HG03139 (cell line): ENCODE measurements around the gene GLT8D2.
"Not testable (repeated sequence)": the region's sequence is repeated elsewhere in the genome, so short reads cannot be mapped to it uniquely, and the experiment has no call there.

ENCODE experiments used
- ATAC-seq: cut with Tn5 transposase; IDR thresholded peaks from one replicate; pipeline ENCODE4 v1.9.1; 2021; ENCODE audit not compliant: unreplicated experiment

GLT8D2 gene

DNA sequence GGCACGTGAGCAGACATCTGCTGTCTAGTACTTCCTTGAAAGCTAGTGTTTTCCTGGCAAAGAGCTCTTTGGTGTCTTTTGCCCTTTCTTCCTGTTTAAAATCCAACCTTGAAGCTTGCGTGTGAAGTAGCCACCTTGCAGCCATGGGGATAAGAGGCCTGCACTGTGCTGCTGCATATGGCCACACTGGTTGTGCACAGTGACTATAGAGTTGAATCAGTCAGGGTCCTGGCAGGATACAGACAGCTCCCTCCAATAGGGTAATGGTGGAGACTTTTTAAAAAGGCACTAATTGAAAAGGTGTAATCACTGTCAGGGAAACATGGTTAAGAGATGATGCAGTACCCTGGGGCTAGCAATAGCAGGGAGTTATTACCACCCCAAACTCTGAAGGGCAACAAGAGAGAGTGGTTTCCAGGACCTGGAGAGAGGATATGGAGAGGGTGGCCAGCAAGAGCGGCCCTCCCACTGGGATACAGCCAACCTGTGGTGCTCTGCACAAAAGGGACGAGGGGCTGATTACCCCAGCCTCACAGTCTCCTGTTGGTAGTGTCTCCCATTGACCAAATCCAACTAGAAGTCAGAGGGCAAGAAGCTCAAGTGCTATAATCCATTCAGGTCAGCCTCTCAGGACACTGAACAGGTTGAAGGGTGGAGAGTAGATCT is 4.8 kb upstream of the GLT8D2 start:
- ATAC-seq: no peak

DNA sequence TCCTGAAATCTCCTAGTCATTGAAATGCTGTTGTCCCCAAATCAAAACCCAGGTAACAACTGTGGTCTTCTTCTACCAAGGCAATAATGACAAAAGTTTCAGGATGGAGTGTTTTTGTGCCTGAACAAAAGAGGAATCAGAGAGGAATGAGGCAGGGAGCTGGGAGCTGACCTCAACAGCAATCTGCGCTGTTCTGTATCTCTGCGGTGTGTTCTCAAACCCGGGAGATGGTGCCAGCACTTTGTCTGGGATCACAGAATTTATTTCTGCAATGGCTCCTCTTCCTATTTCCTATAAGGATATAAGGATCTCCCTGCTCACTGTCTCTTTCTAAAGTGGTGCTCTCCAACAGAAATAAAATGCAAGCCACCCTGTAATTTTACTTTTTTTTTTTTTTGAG is 449 bp upstream of the GLT8D2 start:
- no peak for ATAC-seq

DNA sequence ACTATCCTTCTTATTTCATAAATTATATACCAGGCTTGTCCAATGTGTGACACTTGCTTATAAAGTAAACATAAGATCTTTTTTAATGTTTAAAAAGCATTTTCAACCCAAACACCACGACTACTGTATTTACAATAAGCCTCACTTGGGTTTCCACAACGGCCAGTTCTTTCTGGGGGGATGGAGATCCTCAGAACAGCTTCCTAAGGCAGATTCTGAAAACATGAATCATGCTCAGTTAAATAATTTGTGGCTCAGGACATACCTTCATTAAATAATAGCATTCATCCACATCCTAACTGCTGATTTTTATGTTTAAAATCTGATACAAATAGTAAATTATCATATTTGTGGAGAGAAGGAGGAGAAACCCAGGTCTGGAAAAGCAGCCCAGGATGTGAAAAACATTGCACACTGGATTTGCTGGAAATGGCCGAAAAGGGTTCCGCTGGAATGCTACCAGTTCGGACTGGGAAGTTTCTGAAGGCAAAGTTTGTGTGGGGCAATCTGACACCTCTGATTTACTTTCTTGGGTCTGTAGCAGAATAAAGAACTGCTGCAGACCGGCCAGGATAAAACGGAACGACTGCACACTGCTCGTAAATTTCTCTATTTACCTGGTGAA is 597 bp downstream of the GLT8D2 start:
- no peak for ATAC-seq

DNA sequence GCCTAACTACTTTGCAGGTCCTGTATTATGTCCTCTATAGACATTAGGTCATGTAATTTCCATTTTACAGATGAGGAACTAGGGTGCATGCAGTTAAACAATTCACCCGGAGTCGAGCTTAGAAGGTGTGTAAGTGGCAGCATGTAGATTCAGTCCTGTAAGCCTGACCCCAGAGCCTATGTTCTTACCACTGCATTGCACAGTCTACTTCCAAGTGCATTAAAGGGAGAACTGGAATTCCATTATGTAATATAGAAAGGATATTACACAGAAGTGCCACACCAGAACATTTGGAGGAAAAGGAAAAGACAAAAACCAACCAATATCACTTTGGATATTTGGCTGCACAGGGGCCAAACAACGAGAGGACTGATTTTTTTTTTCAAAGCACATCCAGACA is 1.2 kb downstream of the GLT8D2 start:
- no peak for ATAC-seq

DNA sequence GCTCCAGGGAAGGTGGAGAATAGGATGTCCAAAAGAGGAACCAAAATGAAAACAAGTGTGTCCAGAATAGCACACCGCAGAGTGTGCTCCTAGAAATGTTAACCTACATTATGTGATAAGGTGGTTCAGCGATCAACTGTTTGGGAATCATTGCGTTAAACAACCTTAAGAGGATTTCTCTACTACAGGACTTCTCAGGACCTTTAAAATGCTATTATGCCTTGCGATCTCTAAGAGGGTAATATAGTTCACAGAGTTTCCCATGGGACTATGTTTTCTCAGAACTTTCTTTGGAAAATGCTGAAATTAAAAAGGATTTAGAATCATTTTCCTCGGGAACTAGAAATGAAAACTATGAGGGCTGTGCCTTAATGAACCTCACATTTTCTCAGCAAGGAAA is 1.8 kb downstream of the GLT8D2 start:
- no peak for ATAC-seq

DNA sequence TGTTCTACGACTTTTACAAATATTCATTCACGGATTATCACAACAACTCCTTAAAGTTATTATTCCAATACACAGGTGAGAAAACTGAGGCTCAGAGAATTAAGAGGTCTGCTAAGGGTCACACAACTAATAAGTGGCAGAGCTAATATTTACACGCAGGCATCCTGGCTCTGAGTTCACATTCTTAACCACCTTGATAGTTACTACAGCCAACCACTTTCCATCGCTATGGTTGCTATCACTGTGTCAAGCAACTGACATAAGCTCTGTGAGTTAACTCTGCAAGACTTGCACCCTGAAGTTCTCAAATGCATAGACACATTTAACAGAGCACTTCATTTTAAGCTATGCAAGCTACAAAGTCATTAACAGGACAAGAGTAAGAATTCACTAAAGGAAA is 3.7 kb downstream of the GLT8D2 start:
- ATAC-seq: no peak

DNA sequence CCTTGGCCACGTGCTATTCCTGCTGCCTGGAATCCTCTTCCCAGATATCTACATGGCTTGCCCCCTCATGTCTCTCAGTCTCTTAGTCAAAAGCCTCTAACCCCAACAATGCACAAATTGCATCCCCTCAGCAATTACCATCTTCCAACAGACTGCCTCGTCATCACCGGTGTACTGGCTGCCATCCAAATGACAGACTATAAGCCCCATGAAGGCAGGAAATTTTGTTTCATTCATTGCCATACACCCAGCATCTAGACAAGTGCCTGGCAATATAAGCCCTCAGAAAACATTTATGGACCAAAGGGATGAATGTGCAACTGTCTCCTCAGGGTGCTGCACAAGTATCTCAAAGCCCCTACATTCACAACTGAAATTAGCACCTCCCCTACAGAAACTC is 5.8 kb downstream of the GLT8D2 start:
- no peak for ATAC-seq

DNA sequence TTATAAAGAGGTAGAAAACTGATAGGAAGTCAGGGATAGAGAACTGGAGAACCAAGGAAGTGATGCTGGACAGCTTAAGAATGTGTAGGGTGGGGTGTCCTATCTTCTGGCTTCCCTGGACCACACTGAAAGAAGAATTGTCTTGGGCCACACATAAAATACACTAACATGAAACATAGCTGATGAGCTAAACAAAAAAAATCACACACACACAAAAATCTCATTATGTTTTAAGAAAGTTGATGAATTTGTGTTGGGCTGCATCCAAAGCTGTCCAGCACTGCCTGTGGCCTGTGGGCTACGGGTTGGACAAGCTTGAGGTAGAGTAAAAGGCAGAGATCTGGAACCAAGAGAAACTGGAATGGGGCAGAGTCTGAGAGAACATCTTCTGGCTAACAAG is 7.4 kb downstream of the GLT8D2 start:
- no peak for ATAC-seq

DNA sequence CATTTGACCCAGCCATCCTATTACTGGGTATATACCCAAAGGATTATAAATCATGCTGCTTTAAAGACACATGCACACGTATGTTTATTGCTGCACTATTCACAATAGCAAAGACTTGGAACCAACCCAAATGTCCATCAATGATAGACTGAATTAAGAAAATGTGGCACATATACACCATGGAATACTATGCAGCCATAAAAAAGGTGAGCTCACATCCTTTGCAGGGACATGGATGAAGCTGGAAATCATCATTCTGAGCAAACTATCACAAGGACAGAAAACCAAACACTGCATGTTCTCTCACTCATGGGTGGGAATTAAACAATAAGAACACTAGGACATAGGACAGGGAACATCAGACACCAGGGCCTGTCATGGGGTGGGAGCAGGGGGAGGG is 10.2 kb downstream of the GLT8D2 start:
- ATAC-seq: not testable (repeated sequence)

DNA sequence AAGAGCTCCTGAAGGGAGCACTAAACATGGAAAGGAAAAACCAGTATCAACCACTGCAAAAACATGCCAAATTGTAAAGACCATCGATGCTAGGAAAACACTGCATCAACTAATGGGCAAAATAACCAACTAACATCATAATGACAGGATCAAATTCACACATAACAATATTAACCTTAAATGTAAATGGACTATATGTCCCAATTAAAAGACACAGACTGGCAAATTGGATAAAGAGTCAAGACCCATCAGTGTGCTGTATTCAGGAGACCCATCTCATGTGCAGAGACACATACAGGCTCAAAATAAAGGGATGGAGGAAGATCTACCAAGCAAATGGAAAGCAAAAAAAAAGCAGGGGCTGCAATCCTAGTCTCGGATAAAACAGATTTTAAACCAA is 13.8 kb downstream of the GLT8D2 start:
- not testable (repeated sequence) for ATAC-seq

DNA sequence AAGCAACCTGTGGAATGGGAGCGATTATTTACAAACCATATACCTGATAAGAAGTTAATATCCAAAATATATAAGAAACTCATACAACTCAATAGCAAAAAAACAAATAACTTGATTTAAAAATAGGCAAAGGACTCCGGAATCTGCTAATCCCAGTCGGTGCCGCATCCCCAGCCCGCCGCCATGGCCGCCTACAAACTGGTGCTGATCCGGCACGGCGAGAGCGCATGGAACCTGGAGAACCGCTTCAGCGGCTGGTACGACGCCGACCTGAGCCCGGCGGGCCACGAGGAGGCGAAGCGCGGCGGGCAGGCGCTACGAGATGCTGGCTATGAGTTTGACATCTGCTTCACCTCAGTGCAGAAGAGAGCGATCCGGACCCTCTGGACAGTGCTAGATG is 19.4 kb downstream of the GLT8D2 start:
- ATAC-seq: not testable (repeated sequence)

DNA sequence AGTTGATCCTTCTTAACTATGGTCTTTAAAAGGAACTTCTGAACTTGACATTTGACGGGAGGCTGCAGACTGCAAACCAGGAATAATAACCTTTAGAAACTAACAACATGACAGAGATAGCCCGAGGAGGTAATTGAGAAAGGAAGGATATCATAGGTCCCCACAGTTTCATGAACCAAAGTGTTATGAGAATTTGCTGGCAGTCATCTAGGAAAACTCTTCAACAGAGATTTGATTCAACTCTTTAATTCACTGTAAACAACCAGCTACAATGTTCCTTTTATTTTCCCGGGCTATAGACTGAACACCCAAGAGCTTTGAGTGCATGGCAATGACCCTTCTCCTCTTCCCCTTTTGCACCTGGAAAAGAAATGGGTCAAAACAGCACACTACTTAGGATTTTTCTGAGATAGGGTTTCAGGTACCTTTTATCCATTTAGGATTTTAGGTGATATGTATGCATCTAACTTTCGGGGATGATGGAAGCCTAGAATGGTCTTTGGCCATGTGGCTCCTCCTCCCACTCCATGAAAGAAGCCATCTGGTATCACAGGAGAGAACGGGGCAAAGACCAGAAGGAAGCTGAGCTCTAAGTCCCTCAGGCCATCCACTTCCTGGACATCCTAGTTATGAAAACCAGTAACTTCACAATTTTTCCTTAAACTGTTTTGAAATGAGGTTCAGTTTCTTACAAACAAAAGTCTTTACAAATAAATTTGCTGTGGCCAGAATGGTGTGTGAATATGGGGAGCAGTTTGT is 23.0 kb downstream of the GLT8D2 start:
- no peak for ATAC-seq

DNA sequence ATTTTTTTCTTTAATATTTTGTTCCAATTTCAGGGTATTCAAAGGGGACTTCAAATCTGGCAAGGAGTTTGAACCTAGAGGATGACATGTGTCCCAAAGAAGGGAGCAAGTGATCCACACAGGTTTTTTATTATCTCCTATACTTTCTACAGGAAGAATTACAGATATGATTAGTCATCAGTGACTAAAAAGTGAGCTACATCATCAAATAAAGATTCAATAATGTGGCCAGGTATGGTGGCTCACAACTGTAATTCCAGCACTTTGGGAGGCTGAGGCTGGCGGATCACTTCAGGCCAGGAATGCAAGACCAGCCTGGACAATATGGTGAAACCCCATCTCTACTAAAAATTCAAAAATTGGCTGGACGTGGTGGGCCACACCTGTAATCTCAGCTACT is 24.2 kb downstream of the GLT8D2 start:
- ATAC-seq: no peak

DNA sequence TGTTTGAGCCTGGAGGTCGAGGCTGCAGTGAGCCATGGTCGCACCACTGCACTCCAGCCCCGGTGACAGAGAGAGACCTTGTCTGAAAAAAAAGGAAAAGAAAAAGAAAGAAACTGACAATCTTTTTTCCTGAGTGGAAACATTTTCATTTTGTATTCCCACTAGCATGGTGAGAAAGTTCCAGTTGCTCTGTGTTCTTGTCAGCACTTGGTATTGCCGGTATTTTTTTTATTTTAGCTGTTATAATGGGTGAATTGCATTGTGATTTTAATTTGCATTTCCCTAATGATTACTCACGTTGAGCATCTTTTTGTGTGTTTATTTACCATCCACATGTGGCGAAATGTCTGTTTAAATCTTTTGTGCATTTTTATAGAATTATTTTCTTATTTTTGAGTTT is 25.6 kb downstream of the GLT8D2 start:
- no peak for ATAC-seq

DNA sequence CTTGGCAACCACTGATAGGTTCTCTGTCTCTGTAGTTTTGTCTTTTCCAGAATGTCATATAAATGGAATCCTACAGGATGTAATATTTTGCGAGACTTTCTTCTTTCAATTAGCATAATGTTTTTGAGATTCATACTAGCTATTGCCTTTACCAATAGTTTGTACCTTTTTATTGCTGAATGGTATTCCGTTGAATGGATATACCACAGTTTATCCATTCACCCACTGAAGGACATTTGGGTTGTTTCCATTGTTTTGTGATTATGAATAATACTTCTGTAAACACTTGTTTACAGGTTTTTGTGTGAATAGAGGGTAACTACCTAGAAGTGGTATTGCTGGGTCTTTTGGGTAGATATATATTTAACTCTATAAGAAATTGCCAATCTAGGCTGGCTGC is 26.3 kb downstream of the GLT8D2 start:
- no peak for ATAC-seq

DNA sequence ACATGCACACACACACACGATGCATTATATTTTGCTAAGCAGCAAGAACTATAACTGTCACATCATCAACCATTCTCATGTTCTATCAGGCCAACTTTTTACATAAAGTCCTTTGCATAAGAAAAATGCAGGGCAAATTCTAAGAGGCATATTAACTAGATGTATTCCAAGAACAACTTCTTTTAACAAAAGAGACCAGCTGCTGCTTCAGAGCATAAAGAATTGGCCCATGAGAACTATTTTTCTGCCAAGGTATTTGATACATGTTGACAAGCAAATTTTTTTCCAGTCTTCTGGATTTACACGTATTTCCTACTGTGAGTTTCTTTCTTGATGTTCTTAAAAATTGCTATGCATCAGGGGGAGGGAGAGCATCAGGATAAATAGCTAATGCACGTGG is 27.2 kb downstream of the GLT8D2 start:
- ATAC-seq: no peak

DNA sequence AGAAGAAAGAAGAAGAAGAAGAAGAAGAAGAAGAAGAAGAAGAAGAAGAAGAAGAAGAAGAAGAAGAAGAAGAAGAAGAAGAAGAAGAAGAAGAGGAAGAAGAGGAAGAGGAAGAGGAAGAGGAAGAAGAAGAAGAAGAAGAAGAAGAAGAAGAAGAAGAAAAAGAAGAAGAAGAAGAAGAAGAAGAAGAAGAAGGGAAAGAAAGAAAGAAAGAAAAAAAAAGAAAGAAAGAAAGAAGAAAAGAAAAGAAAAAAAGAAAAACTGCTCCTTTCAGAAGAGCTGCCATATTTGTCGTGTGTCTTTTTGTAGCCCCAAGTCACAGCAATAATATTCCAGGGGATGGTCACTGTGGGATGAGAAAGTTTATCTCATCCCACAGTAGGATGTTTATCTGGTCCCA is 28.1 kb downstream of the GLT8D2 start:
- not testable (repeated sequence) for ATAC-seq

DNA sequence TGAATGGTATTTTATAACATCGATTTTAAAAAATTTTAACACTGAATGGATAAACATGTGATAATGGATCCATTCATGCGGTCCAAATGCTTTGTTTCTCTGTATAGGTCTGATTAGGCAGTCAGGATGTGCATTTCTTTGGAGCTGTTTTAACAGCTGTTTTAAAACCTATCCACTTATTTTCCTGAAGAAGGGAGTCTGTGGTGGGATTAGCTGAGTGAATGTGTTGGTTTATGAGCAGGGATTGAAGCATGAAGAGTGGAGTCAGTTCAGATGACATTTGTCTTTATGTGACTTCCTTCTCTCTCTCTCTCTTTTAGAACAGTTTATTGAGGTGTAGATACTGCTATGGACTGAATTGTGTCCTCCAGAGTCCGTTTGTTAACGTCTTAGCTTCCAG is 37.7 kb downstream of the GLT8D2 start:
- no peak for ATAC-seq

DNA sequence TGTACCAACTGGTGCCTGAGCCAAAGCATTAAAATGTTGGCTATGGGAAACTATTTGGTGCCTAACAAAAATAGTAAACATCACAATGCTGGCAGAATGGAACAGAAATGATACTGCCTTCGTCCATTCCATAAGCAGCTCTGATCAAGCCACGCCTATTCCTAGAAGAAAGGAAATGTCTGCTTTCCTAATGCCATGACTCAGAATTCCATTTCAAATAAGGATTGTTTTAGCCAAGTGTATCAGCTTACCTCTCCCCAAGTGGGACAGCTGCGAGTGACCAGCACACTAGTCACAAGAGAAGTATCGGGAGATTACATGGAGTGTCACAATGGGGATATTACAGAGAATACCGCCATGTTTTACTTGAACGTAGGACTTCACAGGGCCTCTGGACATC is 38.7 kb downstream of the GLT8D2 start:
- ATAC-seq: no peak

DNA sequence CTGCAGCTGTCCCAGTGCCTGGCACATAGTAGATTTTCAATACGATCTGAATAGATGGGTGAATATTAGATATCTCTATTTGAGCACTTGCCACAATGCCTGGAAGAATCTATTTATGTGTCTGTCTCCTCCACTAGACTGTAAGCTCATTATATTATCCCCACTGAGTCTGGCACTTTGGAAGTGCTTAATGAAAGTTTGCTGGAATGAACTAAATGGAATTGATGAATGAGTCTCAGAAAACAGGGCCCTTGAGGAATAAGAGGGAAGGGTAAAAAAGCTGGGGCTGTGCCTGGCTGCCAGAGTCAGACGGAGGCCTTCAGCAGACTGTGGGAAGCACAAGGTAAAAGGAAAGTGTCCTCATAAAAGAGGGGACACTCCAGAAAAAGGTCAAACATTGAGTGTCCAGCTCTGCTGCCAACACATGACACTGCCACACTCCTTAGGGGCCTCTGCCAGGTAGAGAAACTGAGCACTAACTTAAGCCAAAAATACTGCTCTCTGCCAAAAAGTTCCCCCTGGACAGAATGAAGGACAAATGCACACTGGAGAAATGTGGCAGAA is 39.3 kb downstream of the GLT8D2 start:
- no peak for ATAC-seq

DNA sequence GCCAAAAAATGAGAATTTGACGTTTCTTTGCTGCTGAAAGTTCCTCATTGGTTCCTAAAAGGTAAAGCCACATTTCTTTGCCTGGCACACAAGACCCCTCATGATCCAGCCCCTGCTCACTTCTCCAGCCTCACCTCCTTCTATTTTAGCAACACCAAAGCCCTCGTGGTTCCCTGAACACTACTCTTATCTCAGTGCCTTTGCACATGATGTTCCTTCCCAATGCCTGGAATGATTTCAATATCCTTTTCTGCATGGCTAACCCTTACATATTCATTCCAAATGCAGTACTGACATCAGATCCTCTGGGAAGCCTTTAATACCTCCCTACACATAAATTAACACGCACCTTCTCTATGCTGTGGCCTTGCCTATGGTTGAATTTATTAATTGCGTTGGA is 39.9 kb downstream of the GLT8D2 start:
- ATAC-seq: no peak

DNA sequence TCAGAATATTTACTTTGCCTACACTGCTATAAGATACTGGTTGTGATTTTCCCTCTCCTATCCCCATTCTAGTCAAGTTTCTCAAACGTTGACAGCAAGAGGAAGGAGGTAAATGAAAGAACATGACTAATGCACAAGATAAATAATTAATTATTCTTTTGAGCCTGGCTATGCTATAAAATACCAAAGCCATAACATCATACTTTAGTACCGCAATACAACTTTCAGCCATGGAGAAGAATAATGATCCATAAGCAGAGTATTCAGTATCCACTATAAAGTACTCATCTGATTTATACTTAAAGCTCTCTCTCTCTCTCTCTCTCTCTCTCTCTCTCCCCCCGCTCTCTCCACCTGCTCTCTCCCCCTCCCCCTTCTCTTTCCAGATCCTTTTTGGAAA is 43.1 kb downstream of the GLT8D2 start:
- ATAC-seq: no peak
